ENCODE data around the gene PCSK4.

Gene PCSK4

DNA sequence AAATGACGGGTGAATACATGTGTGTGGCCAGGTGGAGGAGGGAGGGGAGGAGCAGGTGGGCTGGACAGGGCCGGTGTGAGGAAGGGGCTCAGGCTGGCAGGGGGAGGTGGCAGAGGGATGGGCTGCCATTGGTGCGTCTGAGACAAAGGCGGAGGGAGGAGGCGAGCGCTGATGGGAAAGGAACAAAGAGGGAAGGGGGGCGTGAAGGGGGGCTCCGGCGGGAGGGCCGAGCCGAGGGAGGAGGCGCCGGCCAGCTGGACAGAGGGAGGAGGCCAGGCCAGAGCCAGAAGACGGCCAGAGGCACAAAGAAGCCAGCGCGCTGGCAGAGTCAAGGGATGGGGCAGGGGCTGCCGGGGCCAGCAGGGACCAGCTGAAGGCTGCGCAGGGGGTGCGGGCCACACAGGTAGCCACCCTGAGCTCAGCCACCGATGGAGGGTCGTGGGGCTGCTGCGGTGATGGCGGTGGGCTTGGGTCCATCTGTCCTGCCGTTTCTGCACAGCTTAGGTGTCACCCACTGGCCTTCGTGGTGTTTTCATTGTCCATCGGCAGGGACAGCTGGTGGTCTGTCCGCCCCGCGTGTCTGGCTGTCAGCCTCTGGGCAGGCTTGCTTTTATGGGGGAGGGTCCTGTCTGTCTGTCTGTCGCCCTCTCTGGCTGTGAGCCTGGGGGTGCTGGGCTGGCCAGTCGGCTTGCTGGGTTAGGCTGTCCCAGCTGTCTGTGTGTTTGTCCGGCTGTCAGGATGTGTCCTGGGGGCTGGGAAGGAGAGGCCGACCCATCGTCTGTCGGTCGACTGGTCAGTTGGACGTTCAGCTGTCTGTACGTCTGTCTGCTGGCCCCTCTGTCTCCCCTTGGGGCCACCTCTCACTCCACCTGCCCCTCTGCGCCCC is 38.0 kb downstream of the PCSK4 start:
- DNase-seq (ENCODE audit: extremely low read depth, low read depth), result no peak
- TF ChIP-seq, protein P1, sequence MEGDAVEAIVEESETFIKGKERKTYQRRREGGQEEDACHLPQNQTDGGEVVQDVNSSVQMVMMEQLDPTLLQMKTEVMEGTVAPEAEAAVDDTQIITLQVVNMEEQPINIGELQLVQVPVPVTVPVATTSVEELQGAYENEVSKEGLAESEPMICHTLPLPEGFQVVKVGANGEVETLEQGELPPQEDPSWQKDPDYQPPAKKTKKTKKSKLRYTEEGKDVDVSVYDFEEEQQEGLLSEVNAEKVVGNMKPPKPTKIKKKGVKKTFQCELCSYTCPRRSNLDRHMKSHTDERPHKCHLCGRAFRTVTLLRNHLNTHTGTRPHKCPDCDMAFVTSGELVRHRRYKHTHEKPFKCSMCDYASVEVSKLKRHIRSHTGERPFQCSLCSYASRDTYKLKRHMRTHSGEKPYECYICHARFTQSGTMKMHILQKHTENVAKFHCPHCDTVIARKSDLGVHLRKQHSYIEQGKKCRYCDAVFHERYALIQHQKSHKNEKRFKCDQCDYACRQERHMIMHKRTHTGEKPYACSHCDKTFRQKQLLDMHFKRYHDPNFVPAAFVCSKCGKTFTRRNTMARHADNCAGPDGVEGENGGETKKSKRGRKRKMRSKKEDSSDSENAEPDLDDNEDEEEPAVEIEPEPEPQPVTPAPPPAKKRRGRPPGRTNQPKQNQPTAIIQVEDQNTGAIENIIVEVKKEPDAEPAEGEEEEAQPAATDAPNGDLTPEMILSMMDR (IDR thresholded peaks at IDR 0.05; ENCODE audit: low read depth, low read length), result no peak

DNA sequence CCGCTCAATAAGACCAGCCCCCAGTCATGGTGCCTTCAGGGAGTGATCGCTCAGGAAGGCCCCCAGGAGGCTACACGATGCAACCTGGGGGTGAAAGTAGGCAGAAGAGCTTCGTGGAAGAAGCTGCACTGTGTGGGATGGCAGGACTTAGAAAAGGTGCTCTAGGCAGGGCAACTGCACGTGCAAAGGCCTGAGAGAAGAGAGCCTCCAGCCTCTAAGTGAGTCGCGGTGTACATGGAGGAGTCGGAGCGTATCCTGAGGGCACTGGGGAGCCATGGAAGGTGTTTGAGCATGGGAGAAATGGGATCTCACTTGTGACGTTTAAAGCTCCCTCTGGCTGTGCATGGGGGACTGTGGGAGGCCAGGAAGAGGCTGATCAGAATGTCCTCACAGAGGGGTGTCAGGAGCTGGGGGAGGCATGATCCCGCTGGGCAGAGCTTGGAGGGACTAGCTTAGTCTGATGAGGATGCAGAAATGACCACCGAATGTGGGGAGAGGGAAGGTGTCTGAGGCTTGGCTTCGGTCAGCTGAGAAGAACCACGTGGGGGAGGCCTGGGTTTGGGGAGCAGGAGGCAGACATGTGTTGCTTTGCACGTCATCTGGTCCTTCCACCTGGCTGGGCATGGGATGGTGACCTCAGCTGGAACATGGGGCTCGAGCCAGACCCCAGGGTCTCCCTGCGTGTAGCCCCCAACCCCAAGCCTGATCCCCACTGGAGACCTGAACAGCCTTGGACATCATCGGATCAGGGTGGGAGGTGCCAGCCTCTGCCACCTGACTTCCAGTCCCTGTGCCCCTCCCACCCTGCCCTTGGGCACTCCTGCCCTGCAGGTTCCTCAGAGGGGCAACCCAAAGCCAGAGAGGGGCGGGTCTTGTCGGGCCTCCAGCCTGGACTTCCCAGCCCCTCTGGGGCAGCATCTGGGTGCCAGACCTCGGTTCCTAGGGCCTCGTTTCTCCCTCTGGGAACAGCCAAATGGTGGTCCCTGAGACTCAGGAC is 39.1 kb downstream of the PCSK4 start:
- TF ChIP-seq, protein P1 (IDR thresholded peaks at IDR 0.05; ENCODE audit: low read depth, low read length), result no peak
- DNase-seq (ENCODE audit: extremely low read depth, low read depth), result no peak

DNA sequence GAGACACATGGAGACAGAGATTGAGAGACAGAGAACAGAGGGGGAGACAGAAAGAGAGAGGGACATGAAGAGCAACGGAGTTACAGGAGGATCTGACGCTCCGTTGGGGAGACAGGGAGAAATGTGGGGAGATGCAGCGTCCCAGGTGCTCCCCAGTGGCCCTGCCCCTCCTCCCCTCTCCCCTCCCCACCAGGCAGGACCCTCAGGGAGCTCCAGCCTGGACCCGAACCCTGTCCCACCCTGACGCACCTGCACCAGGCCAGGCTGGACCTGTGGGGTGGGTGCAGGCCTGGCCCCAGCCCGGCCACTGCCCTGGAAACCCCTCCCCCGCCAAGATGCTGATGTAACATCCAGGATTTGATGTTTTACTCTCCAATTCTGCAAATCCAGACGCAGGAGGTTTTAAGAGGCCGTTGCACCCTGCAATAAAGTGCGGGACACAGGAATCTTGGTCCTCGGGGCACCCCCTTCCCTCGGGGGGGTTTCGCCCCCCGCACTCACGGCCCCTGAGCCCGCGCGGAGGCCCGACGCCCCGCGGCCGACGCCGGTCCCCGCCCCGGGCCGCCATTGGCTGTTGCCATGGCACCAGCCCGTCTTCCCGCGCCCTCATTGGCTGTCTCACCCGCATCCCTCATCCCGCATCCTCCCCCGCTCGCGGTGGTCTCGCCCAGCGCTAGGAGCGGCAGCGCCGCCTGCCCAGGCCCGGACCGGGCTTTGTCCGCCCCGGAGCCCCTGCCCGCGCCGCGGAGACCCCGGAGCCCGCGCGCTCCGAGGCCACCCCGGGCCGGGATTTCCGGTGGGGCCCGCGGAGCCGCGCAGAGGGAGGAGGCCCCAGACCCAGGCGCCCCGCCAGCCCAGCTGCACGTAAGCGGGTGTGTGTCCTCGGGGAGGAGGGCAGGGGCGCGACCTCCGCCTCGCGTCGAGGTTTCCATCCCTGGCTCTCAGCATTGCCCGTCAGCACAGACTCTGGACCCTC is 40.4 kb downstream of the PCSK4 start, which contains the start of gene APC2:
TSS of gene APC2 (plus strand) at position 655 of the 976 bp plus-strand sequence. CDS start 2,881 bp downstream, outside the sequence.
- no peak for DNase-seq (ENCODE audit: extremely low read depth, low read depth)
- TF ChIP-seq, protein P1 (IDR thresholded peaks at IDR 0.05; ENCODE audit: low read depth, low read length), result no peak

DNA sequence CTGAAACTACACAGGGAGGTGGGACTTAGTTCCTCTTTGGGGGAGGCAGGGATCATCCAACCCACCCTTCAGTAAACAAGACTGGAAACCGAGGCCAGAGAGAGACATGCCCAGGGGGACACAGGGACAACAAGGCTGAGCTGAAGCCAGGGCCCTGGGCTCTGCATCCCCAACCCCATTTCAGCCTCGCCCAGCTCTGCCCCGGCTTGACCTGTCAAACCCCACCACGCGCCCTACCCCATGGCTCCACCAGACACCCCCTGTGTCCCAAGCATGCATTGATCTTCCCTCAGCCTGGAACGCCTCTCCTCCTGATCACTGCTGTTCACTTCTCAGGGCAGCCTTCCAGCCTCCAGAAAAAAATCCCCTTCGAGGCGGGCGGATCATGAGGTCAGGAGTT is 42.2 kb downstream of the PCSK4 start:
- DNase-seq (ENCODE audit: extremely low read depth, low read depth), result no peak
- TF ChIP-seq, protein P1 (IDR thresholded peaks at IDR 0.05; ENCODE audit: low read depth, low read length), result no peak

DNA sequence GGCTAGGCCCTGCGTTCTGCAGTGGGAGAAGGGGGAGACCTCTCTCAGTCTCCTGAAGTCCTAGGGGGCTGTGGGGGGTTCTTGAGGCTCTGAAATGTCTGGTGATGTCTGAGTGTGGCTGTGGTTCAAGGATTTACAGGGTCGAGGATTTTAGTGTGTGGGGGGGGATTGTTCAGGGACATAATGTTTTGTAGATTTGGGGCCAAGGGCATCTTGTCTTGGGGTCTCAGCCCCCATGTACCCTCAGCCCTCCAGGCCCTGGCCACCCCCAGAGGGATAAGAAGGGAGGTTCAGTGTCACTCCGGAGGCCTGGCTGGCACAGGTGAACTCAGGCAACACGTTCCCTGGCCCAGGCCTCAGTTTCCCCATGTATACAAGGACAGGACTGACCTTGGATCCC is 42.6 kb downstream of the PCSK4 start:
- TF ChIP-seq, protein P1 (IDR thresholded peaks at IDR 0.05; ENCODE audit: low read depth, low read length), result no peak
- DNase-seq (ENCODE audit: extremely low read depth, low read depth), result no peak

DNA sequence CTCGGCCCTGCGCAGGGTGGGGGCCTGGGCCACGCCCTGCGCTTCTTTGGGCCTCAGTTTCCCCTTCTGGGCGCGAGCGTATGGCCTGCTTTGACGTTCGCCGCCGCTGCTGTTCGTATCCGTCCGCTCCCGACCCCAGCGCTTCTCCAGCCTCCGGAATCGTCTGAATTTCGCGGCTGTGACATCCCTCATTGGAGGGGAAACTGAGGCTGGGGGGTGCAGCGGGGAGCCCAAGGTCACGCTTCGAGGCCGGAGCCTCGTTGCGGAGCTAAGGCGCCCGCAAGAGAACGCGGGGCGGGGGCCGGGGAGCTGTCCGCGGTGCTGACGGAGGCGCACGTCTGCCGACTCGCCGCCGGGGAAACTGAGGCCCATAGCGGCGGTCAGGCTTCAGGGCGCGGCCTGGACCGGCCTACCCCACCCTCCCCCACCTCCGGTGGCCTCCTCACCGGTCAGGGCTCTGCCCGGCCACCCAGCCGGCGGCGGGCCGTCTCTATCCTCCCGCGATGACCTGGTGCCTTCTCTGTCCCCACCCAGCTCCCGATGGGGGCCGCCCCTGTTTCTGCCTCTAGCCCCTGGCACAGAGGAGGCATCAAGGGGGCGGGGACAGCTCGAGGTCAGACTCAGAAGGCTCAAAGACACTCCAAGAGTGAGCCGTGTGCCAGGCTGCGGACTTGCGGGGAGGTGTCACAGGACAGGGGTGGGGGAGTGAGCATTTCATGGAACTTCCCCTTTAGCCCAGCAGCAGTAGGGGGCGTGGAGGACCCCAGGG is 43.3 kb downstream of the PCSK4 start:
- DNase-seq (ENCODE audit: extremely low read depth, low read depth), result no peak

More for the DNA sequence above, 43.3 kb downstream of the PCSK4 start:
- TF ChIP-seq, protein P1 (IDR thresholded peaks at IDR 0.05; ENCODE audit: low read depth, low read length), result no peak
